GM12801 (cell line): ENCODE results near the gene RCAN2.

Experiments used
- CTCF ChIP-seq: IDR thresholded peaks from one replicate; pipeline ENCODE4 v1.5.1; 2011; ENCODE audit warnings: control low read depth; ENCODE audit not compliant: insufficient read length; ENCODE audit errors: extremely low read depth

Gene RCAN2

GRCh38 chr6:46469021-46469420 is 22.2 kb downstream of the RCAN2 start:
- no peak for TF ChIP-seq CTCF

GRCh38 chr6:46468403-46469010 is 22.7 kb downstream of the RCAN2 start:
- no peak for TF ChIP-seq CTCF

- TF ChIP-seq CTCF: no peak
Measured at GRCh38 chr6:46466570-46466969, 24.7 kb downstream of the RCAN2 start.

- no peak for TF ChIP-seq CTCF
Measured at GRCh38 chr6:46465294-46466165, 25.7 kb downstream of the RCAN2 start.

- TF ChIP-seq CTCF: no peak
Measured at GRCh38 chr6:46456297-46456696, 35.0 kb downstream of the RCAN2 start.

GRCh38 chr6:46454691-46455090 is 36.6 kb downstream of the RCAN2 start:
- TF ChIP-seq CTCF: no peak

GRCh38 chr6:46453741-46454316 is 37.4 kb downstream of the RCAN2 start:
- TF ChIP-seq CTCF: no peak
